ENCODE data around the gene HP. TPM values are rescaled to one million over a fixed set of nuclear protein-coding genes. Genes with fewer than 3 reads are reported as not detected.

The HP gene
- total and polyA plus RNA-seq, 2 of the 13 experiments (the other 11 are each of a cell fraction or from before 2014, with no cell fraction given), result 387 to 524 TPM

- peak; percentile 45; the same call in 1 of the 2 replicates for TF ChIP-seq CHD4 (IDR thresholded peaks at IDR 0.05; ENCODE audit: borderline replicate concordance, low read length)
- TF ChIP-seq GTF3A (CRISPR knock-in tag; conservative IDR thresholded peaks at IDR 0.05), result no peak
- no peak for TF ChIP-seq EZH2 (conservative IDR thresholded peaks at IDR 0.05; ENCODE audit: low read depth, low read length)
- TF ChIP-seq, protein P1, sequence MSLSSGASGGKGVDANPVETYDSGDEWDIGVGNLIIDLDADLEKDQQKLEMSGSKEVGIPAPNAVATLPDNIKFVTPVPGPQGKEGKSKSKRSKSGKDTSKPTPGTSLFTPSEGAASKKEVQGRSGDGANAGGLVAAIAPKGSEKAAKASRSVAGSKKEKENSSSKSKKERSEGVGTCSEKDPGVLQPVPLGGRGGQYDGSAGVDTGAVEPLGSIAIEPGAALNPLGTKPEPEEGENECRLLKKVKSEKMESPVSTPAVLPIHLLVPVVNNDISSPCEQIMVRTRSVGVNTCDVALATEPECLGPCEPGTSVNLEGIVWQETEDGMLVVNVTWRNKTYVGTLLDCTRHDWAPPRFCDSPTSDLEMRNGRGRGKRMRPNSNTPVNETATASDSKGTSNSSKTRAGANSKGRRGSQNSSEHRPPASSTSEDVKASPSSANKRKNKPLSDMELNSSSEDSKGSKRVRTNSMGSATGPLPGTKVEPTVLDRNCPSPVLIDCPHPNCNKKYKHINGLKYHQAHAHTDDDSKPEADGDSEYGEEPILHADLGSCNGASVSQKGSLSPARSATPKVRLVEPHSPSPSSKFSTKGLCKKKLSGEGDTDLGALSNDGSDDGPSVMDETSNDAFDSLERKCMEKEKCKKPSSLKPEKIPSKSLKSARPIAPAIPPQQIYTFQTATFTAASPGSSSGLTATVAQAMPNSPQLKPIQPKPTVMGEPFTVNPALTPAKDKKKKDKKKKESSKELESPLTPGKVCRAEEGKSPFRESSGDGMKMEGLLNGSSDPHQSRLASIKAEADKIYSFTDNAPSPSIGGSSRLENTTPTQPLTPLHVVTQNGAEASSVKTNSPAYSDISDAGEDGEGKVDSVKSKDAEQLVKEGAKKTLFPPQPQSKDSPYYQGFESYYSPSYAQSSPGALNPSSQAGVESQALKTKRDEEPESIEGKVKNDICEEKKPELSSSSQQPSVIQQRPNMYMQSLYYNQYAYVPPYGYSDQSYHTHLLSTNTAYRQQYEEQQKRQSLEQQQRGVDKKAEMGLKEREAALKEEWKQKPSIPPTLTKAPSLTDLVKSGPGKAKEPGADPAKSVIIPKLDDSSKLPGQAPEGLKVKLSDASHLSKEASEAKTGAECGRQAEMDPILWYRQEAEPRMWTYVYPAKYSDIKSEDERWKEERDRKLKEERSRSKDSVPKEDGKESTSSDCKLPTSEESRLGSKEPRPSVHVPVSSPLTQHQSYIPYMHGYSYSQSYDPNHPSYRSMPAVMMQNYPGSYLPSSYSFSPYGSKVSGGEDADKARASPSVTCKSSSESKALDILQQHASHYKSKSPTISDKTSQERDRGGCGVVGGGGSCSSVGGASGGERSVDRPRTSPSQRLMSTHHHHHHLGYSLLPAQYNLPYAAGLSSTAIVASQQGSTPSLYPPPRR (CRISPR knock-in tag; IDR thresholded peaks at IDR 0.05; ENCODE audit: borderline replicate concordance), result no peak
- TF ChIP-seq, protein P2, sequence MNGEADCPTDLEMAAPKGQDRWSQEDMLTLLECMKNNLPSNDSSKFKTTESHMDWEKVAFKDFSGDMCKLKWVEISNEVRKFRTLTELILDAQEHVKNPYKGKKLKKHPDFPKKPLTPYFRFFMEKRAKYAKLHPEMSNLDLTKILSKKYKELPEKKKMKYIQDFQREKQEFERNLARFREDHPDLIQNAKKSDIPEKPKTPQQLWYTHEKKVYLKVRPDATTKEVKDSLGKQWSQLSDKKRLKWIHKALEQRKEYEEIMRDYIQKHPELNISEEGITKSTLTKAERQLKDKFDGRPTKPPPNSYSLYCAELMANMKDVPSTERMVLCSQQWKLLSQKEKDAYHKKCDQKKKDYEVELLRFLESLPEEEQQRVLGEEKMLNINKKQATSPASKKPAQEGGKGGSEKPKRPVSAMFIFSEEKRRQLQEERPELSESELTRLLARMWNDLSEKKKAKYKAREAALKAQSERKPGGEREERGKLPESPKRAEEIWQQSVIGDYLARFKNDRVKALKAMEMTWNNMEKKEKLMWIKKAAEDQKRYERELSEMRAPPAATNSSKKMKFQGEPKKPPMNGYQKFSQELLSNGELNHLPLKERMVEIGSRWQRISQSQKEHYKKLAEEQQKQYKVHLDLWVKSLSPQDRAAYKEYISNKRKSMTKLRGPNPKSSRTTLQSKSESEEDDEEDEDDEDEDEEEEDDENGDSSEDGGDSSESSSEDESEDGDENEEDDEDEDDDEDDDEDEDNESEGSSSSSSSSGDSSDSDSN (CRISPR knock-in tag; IDR thresholded peaks at IDR 0.05), result peak; percentile 44; the same call in 1 of the 2 replicates
- peak; percentile 76 for TF ChIP-seq FOXJ3 (CRISPR knock-in tag; IDR thresholded peaks at IDR 0.05; ENCODE audit: borderline replicate concordance)
- TF ChIP-seq ZFP82 (CRISPR knock-in tag; IDR thresholded peaks at IDR 0.05; ENCODE audit: borderline replicate concordance), result no peak
- no peak for TF ChIP-seq BORCS8-MEF2B (CRISPR knock-in tag; IDR thresholded peaks at IDR 0.05)
- TF ChIP-seq ZIK1 (CRISPR knock-in tag; IDR thresholded peaks at IDR 0.05; ENCODE audit: borderline replicate concordance, low read depth), result 0 out of 2 replicates have a peak, but pooled peaks have one; percentile 51
- TF ChIP-seq ZNF660 (CRISPR knock-in tag; IDR thresholded peaks at IDR 0.05; ENCODE audit: borderline replicate concordance, low read depth), result no peak
- no peak for TF ChIP-seq ZNF382 (CRISPR knock-in tag; IDR thresholded peaks at IDR 0.05; ENCODE audit: borderline replicate concordance)
- peak; percentile 64; the same call in 1 of the 2 replicates for TF ChIP-seq NCOR1 (IDR thresholded peaks at IDR 0.05; ENCODE audit: borderline replicate concordance, low read length)
- peak; percentile 78; the same call in 1 of the 2 replicates for TF ChIP-seq NKX3-1 (CRISPR knock-in tag; IDR thresholded peaks at IDR 0.05)
- no peak for TF ChIP-seq IRX3 (CRISPR knock-in tag; IDR thresholded peaks at IDR 0.05; ENCODE audit: borderline replicate concordance, low read depth)
- TF ChIP-seq ZNF577 (CRISPR knock-in tag; IDR thresholded peaks at IDR 0.05; ENCODE audit: borderline replicate concordance, low read depth), result no peak
- no peak for TF ChIP-seq ZNF543 (CRISPR knock-in tag; IDR thresholded peaks at IDR 0.05)
- TF ChIP-seq ZKSCAN5 (CRISPR knock-in tag; IDR thresholded peaks at IDR 0.05), result no peak
- TF ChIP-seq ZFY (CRISPR knock-in tag; IDR thresholded peaks at IDR 0.05), result peak; percentile 30; the same call in 1 of the 2 replicates
- TF ChIP-seq ATRX (CRISPR knock-in tag; IDR thresholded peaks at IDR 0.05; ENCODE audit: borderline replicate concordance), result no peak
- peak; percentile 68; the same call in 1 of the 2 replicates for TF ChIP-seq ATF1 (CRISPR knock-in tag; IDR thresholded peaks at IDR 0.05)
- TF ChIP-seq ZNF780A (CRISPR knock-in tag; IDR thresholded peaks at IDR 0.05), result no peak
- TF ChIP-seq ZNF761 (CRISPR knock-in tag; conservative IDR thresholded peaks at IDR 0.05), result no peak
- TF ChIP-seq HCFC1 (IDR thresholded peaks at IDR 0.05; ENCODE audit: low read depth, low read length), result no peak
Measured at GRCh38 chr16:72072514-72073342, 18.4 kb downstream of the HP start (continued).

Measured in HepG2 (cell line).